Prostate gland (tissue), 2 donors: ENCODE data around the gene CTDSPL2. TPM values are rescaled to one million over a fixed set of nuclear protein-coding genes. Genes with fewer than 3 reads are reported as not detected.

ENCODE experiments used
- DNase-seq: peaks from one replicate; pipeline ENCODE4 v3.0.0-alpha.2; 2019; ENCODE audit warnings: low spot score
- H3K27ac ChIP-seq, 2 donors: fragments of 200-600 bp; sonication (generic); 2 replicates each; pipeline ENCODE4 v1.5.1; 2017 to 2019
- H3K27me3 ChIP-seq: fragments of 200-600 bp; sonication (generic); replicated peaks from 2 replicates; pipeline ENCODE4 v1.5.1; 2019; ENCODE audit not compliant: insufficient read depth
- H3K36me3 ChIP-seq, 2 donors: fragments of 200-600 bp; sonication (generic); 1 replicate in 1 of 2; 2 replicates in 1 of 2; pipeline versions ENCODE4 v1.5.1 to v1.8.1; 2017 to 2019
- H3K4me1 ChIP-seq: fragments of 200-600 bp; sonication (generic); replicated peaks from 2 replicates; pipeline ENCODE4 v1.5.1; 2019
- H3K4me3 ChIP-seq, 2 donors: fragments of 200-600 bp; sonication (generic); 2 replicates each; pipeline ENCODE4 v1.5.1; 2017 to 2019
- H3K9me3 ChIP-seq: fragments of 200-600 bp; sonication (generic); 2 replicates; pipeline ENCODE4 v1.5.1; 2017
- POLR2A ChIP-seq: fragments of 450-650 bp; IDR thresholded peaks from one replicate; pipeline ENCODE4 v1.6.1; 2016; ENCODE audit warnings: antibody characterized with exemption, mild to moderate bottlenecking
- POLR2AphosphoS5 ChIP-seq: sonication (generic); formaldehyde crosslinking; IDR thresholded peaks from one replicate; pipeline ENCODE4 v1.6.1; 2017; ENCODE audit warnings: antibody characterized with exemption
- WGBS: methylation state at CpG from one replicate; pipeline ENCODE4 v1.1.5; 2018; 5-methylcytosine and 5-hydroxymethylcytosine counted together
- intact Hi-C: fragments of 100-400 bp; cut with DNase I; formaldehyde crosslinking; loops from one replicate; pipeline ENCODE4 v1.14.2; 2022
- total RNA-seq, 2 donors: library from RNA; depleted of rRNA; stranded (reverse); fragments of >200 nt; gene quantifications; one replicate each; pipeline ENCODE4 v1.1.0, GENCODE V29; 2016
- TF ChIP-seq, protein P1 (sequence below), 4 experiments: fragments of 200-600 bp in 2 of 4; fragments of 450-650 bp in 2 of 4; sonication (generic) in 2 of 4; IDR thresholded peaks; 1 replicate in 3 of 4; 2 replicates in 1 of 4; pipeline ENCODE4 v1.5.1; 2016 to 2019; ENCODE audit warnings: antibody characterized with exemption in 4 of 4, mild to moderate bottlenecking in 2 of 4, moderate library complexity in 2 of 4

CTDSPL2 gene
- total RNA-seq, 2 donors from 2014 or later = 32.5 to 67.5 TPM

DNA sequence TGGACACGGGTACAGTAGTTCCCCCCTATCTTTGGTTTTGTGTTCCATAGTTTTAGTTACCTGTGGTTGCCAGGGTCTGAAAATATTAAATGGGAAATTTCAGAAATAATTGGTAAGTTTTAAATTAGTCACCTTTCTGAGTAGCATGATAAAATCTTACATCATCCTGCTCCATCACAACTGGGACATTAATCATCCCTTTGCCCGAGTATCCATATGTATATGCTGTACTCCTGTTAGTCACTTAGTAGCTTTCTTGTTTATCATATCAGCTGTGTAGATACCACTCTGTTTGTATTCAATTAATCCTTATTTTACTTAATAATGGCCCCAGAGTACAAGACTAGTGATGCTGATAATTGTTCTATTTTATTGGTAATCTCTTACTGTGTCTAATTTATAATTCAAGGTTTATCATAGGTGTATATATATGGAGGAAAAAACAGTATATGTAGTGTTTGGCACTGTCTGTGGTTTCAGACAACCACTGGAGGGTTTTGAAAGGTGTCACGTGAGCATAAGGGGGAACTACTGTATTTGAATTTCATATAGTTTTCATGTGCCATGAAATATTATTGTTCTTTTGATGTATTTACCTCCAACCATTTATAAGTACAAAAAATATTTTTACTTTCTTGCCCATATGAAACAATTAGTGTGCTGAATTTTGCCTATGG lies 41.4 kb downstream of the CTDSPL2 start:
- TF ChIP-seq, protein P1, sequence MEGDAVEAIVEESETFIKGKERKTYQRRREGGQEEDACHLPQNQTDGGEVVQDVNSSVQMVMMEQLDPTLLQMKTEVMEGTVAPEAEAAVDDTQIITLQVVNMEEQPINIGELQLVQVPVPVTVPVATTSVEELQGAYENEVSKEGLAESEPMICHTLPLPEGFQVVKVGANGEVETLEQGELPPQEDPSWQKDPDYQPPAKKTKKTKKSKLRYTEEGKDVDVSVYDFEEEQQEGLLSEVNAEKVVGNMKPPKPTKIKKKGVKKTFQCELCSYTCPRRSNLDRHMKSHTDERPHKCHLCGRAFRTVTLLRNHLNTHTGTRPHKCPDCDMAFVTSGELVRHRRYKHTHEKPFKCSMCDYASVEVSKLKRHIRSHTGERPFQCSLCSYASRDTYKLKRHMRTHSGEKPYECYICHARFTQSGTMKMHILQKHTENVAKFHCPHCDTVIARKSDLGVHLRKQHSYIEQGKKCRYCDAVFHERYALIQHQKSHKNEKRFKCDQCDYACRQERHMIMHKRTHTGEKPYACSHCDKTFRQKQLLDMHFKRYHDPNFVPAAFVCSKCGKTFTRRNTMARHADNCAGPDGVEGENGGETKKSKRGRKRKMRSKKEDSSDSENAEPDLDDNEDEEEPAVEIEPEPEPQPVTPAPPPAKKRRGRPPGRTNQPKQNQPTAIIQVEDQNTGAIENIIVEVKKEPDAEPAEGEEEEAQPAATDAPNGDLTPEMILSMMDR (IDR thresholded peaks at IDR 0.05) = no peak
- no peak for TF ChIP-seq POLR2AphosphoS5
- no peak for TF ChIP-seq POLR2A
- no peaks in the 10 kb centered on the region for H3K4me1 ChIP-seq

GRCh38 chr15:44471885-44472455 lies 44.5 kb downstream of the CTDSPL2 start:
- Histone ChIP-seq H3K36me3 (no peaks in the 10 kb centered on the region), H3K4me1 (no peaks in the 10 kb centered on the region), H3K9me3 (no peaks in the 10 kb centered on the region), H3K27ac (no peak overlapping the region), H3K4me3 (no peak overlapping the region), H3K27me3 (no peaks in the 10 kb centered on the region)
- no peak for TF ChIP-seq POLR2A
- no peak for TF ChIP-seq POLR2AphosphoS5
- TF ChIP-seq, protein P1 (IDR thresholded peaks at IDR 0.05) = no peak
- 95% methylated on average over 2 of the region's 2 CpGs for WGBS
- intact Hi-C loops = no loop called here
- DNase-seq = no peak

More for the DNA sequence above, 41.4 kb downstream of the CTDSPL2 start:
- no peaks in the 10 kb centered on the region for H3K27me3 ChIP-seq
- WGBS = 83% methylated on average over 3 of the region's 3 CpGs
- no peaks in the 10 kb centered on the region for H3K36me3 ChIP-seq
- intact Hi-C loops = no loop called here
- no peak overlapping the region for H3K27ac ChIP-seq
- H3K4me3 ChIP-seq = no peak overlapping the region
- H3K9me3 ChIP-seq = no peaks in the 10 kb centered on the region
- DNase-seq = no peak

- no peak for TF ChIP-seq POLR2AphosphoS5
- intact Hi-C loops = no loop called here
These were observed 51.9 kb downstream of the CTDSPL2 start for GRCh38 chr15:44479343-44479742.

GRCh38 chr15:44482090-44482489 lies 54.7 kb downstream of the CTDSPL2 start:
- intact Hi-C loops = no loop called here
- no peaks in the 10 kb centered on the region for H3K36me3 ChIP-seq
- TF ChIP-seq, protein P1 (IDR thresholded peaks at IDR 0.05) = no peak
- TF ChIP-seq POLR2AphosphoS5 (no peak), POLR2A (no peak)
- H3K4me3 ChIP-seq = no peak overlapping the region
- no peaks in the 10 kb centered on the region for H3K27me3 ChIP-seq
- H3K4me1 ChIP-seq = no peaks in the 10 kb centered on the region
- H3K27ac ChIP-seq = no peak overlapping the region
- no peak for DNase-seq
- WGBS = 88% methylated on average over 2 of the region's 2 CpGs
- no peaks in the 10 kb centered on the region for H3K9me3 ChIP-seq

More at GRCh38 chr15:44479343-44479742, 51.9 kb downstream of the CTDSPL2 start:
- H3K27ac ChIP-seq = no peak overlapping the region
- DNase-seq = no peak
- H3K36me3 ChIP-seq = no peaks in the 10 kb centered on the region
- no peaks in the 10 kb centered on the region for H3K4me1 ChIP-seq
- no peak overlapping the region for H3K4me3 ChIP-seq
- H3K9me3 ChIP-seq = no peaks in the 10 kb centered on the region
- H3K27me3 ChIP-seq = no peaks in the 10 kb centered on the region
- 95% methylated on average over 2 of the region's 2 CpGs for WGBS

GRCh38 chr15:44485880-44486279 lies 58.5 kb downstream of the CTDSPL2 start:
- no peaks in the 10 kb centered on the region for H3K36me3 ChIP-seq
- H3K27ac ChIP-seq = no peak overlapping the region
- no peaks in the 10 kb centered on the region for H3K9me3 ChIP-seq
- no peaks in the 10 kb centered on the region for H3K4me1 ChIP-seq
- no peak for DNase-seq
- H3K27me3 ChIP-seq = no peaks in the 10 kb centered on the region
- H3K4me3 ChIP-seq = no peak overlapping the region
- WGBS = 77% methylated on average over 3 of the region's 3 CpGs
- TF ChIP-seq POLR2A = no peak
- TF ChIP-seq, protein P1 (IDR thresholded peaks at IDR 0.05) = no peak
- TF ChIP-seq POLR2AphosphoS5 = no peak
- intact Hi-C loops = no loop called here
